ENCODE results near the gene DIPK1B. TPM values are rescaled to one million over a fixed set of nuclear protein-coding genes. Genes with fewer than 3 reads are reported as not detected.

The DIPK1B gene
- total RNA-seq, 1 experiment from 2014 or later = 26.3 TPM

DNA sequence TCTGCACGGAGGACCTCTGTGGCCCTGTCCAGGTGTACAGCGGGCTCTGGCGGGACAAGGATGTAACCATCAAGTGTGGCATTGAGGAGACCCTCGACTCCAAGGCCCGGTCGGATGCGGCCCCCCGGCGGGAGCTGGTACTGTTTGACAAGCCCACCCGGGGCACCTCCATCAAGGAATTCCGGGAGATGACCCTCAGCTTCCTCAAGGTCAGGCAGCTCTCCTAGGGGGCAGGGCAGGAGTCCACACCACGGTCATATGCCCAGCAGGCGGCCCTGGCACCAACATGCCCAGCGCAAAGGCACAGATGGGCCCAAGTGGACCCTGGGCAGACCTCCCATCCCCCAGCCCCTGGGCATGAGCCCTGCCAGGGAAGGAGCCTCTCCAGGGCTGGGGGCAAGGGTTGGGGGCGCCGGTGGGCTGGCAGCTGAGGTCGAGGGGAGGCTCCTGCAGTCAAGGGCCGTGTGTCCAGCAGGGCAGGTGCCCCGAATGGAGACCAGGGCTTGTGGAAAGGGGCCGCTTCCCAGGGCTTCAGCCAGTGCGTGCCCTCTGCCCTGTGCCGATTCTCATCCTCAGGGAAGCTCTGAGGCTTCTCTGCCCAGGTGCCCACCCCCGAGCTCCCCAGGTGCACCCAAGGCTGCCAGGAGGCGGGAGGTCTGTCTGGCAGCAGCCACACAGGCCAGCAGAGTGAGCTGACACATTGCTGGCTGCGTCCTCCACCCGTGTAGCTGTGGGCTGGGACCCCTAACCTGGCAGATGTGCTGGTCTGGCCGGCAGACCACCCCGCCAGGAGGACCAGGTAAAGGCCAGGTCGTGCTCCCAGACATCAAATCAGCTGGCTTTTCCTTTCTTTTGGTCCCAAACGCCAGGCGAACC lies 10.0 kb downstream of the DIPK1B start:
- H4K20me1 ChIP-seq (ENCODE audit: low read length) = peaks cover 49% of the 10 kb centered on the region
- H3K9me2 ChIP-seq (replicated peaks; ENCODE audit: low read length) = no peaks in the 10 kb centered on the region
- H3K79me2 ChIP-seq (ENCODE audit: low read length) = peaks cover 37% of the 10 kb centered on the region
- ATAC-seq (no peak; the same call in 1 of the 2 replicates), DNase-seq (no peak)
- peaks cover 34% of the 10 kb centered on the region for H3K36me3 ChIP-seq (ENCODE audit: low read depth, low read length)
- CTCF ChIA-PET = no interaction called here
- no peak overlapping the region for H3K4me3 ChIP-seq (ENCODE audit: low read length)
- H3K27ac ChIP-seq (ENCODE audit: low read length) = no peak overlapping the region
- H2AFZ ChIP-seq (ENCODE audit: low read length) = no peak overlapping the region
- no peak overlapping the region for H3K9ac ChIP-seq (ENCODE audit: low read length)
- H3K9me3 ChIP-seq (ENCODE audit: low read length) = no peaks in the 10 kb centered on the region
- BruUV-seq (replicated peaks) = no TSS peak
- peaks cover 21% of the 10 kb centered on the region for H3F3A ChIP-seq (ENCODE audit: low read length, unreplicated experiment)
- TF ChIP-seq EZH2phosphoT487 (IDR thresholded peaks at IDR 0.05; ENCODE audit: borderline replicate concordance, low read length) (no peak), EZH2 (IDR thresholded peaks at IDR 0.05; ENCODE audit: low read length, unreplicated experiment) (no peak), CTCF (conservative IDR thresholded peaks at IDR 0.05; ENCODE audit: low read depth, low read length) (no peak)
- no peak overlapping the region for H3K4me2 ChIP-seq (ENCODE audit: low read length)
- POLR2A ChIA-PET (ENCODE audit: unreplicated experiment) = no interaction called here
- intact Hi-C loops (cut with micrococcal nuclease) = no loop called here
- H3K4me1 ChIP-seq (ENCODE audit: insufficient read depth, low read length) = peaks cover 15% of the 10 kb centered on the region
- no peaks in the 10 kb centered on the region for H3K27me3 ChIP-seq (ENCODE audit: low read length)

DNA sequence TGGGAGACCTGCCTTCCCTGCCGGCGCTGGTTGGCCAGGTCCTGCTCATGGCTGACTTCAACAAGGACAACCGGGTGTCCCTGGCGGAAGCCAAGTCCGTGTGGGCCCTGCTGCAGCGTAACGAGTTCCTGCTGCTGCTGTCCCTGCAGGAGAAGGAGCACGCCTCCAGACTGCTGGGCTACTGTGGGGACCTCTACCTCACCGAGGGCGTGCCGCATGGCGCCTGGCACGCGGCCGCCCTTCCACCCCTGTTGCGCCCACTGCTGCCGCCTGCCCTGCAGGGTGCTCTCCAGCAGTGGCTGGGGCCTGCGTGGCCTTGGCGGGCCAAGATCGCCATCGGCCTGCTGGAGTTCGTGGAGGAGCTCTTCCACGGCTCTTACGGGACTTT lies 10.6 kb downstream of the DIPK1B start:
- no peak overlapping the region for H3K9ac ChIP-seq (ENCODE audit: low read length)
- H3K27ac ChIP-seq (ENCODE audit: low read length) = no peak overlapping the region
- TF ChIP-seq CTCF (conservative IDR thresholded peaks at IDR 0.05; ENCODE audit: low read depth, low read length) = no peak
- no peak for TF ChIP-seq EZH2 (IDR thresholded peaks at IDR 0.05; ENCODE audit: low read length, unreplicated experiment)
- no peak for TF ChIP-seq EZH2phosphoT487 (IDR thresholded peaks at IDR 0.05; ENCODE audit: borderline replicate concordance, low read length)
- H3K27me3 ChIP-seq (ENCODE audit: low read length) = no peaks in the 10 kb centered on the region
- DNase-seq (peak; percentile 5), ATAC-seq (no peak)
- peaks cover 15% of the 10 kb centered on the region for H3K4me1 ChIP-seq (ENCODE audit: insufficient read depth, low read length)
- H3K36me3 ChIP-seq (ENCODE audit: low read depth, low read length) = peaks cover 34% of the 10 kb centered on the region
- no peak overlapping the region for H3K4me3 ChIP-seq (ENCODE audit: low read length)
- ChIA-PET CTCF (no interaction called here), POLR2A (ENCODE audit: unreplicated experiment) (no interaction called here)
- H3F3A ChIP-seq (ENCODE audit: low read length, unreplicated experiment) = peaks cover 21% of the 10 kb centered on the region
- H4K20me1 ChIP-seq (ENCODE audit: low read length) = peaks cover 52% of the 10 kb centered on the region
- H3K9me2 ChIP-seq (replicated peaks; ENCODE audit: low read length) = no peaks in the 10 kb centered on the region
- H3K79me2 ChIP-seq (ENCODE audit: low read length) = peaks cover 44% of the 10 kb centered on the region
- intact Hi-C loops (cut with micrococcal nuclease) = no loop called here
- BruUV-seq (replicated peaks) = no TSS peak
- H3K4me2 ChIP-seq (ENCODE audit: low read length) = no peak overlapping the region
- H2AFZ ChIP-seq (ENCODE audit: low read length) = no peak overlapping the region
- H3K9me3 ChIP-seq (ENCODE audit: low read length) = no peaks in the 10 kb centered on the region

GRCh38 chr9:136723362-136723976 lies 11.1 kb downstream of the DIPK1B start:
- ChIA-PET CTCF (no interaction called here), POLR2A (ENCODE audit: unreplicated experiment) (no interaction called here)
- H3K79me2 ChIP-seq (ENCODE audit: low read length) = peaks cover 48% of the 10 kb centered on the region
- no peaks in the 10 kb centered on the region for H3K9me2 ChIP-seq (replicated peaks; ENCODE audit: low read length)
- H4K20me1 ChIP-seq (ENCODE audit: low read length) = peaks cover 52% of the 10 kb centered on the region
- no peak overlapping the region for H3K27ac ChIP-seq (ENCODE audit: low read length)
- H3K27me3 ChIP-seq (ENCODE audit: low read length) = no peaks in the 10 kb centered on the region
- no peak for TF ChIP-seq EZH2 (IDR thresholded peaks at IDR 0.05; ENCODE audit: low read length, unreplicated experiment)
- TF ChIP-seq EZH2phosphoT487 (IDR thresholded peaks at IDR 0.05; ENCODE audit: borderline replicate concordance, low read length) = no peak
- TF ChIP-seq CTCF (conservative IDR thresholded peaks at IDR 0.05; ENCODE audit: low read depth, low read length) = no peak
- peaks cover 34% of the 10 kb centered on the region for H3K36me3 ChIP-seq (ENCODE audit: low read depth, low read length)
- H3K9me3 ChIP-seq (ENCODE audit: low read length) = no peaks in the 10 kb centered on the region
- BruUV-seq (replicated peaks) = no TSS peak
- H3K4me3 ChIP-seq (ENCODE audit: low read length) = no peak overlapping the region
- intact Hi-C loops (cut with micrococcal nuclease) = no loop called here
- no peak overlapping the region for H3K9ac ChIP-seq (ENCODE audit: low read length)
- peaks cover 21% of the 10 kb centered on the region for H3F3A ChIP-seq (ENCODE audit: low read length, unreplicated experiment)
- no peak for DNase-seq
- peaks cover 15% of the 10 kb centered on the region for H3K4me1 ChIP-seq (ENCODE audit: insufficient read depth, low read length)
- no peak overlapping the region for H3K4me2 ChIP-seq (ENCODE audit: low read length)
- no peak for ATAC-seq
- no peak overlapping the region for H2AFZ ChIP-seq (ENCODE audit: low read length)
